ENCODE measurements around the gene ARL15.

ARL15 gene

DNA sequence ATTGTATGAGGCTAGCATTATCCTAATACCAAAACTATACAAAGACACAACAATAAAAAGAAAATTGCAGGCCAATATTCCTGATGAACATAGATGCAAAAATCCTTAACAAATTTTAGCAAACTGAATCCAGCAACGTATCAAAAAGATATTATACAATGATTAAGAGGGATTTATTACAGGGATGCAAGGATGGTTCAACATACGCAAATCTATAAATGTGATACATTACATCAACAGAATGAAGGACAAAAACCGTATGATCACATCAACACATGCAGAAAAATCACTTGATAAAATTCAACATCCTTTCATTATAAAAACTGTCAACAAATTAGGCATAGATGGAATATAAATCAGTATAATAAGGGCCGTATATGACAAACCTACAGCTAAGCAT, 27.1 kb upstream of the ARL15 start:
- no peak overlapping the region for H3K27ac ChIP-seq (ENCODE audit: low read length)
- H3K9ac ChIP-seq (ENCODE audit: low read depth, low read length), result no peak overlapping the region
- H3K27me3 ChIP-seq (ENCODE audit: insufficient read depth, low read length, poor library complexity), result no peaks in the 10 kb centered on the region
- no peaks in the 10 kb centered on the region for H3K4me1 ChIP-seq (ENCODE audit: insufficient read depth, low read length)
- no peak overlapping the region; a peak in 1 of 4 replicates for H3K4me3 ChIP-seq (ENCODE audit: low read depth in 1 of 2, low read length in 2 of 2)
- no peaks in the 10 kb centered on the region for H3K36me3 ChIP-seq (ENCODE audit: insufficient read depth, low read length)
- no peak for DNase-seq
- H2AFZ ChIP-seq (ENCODE audit: low read depth, low read length), result no peak overlapping the region
- H3K4me2 ChIP-seq (ENCODE audit: insufficient read depth, low read length), result no peak overlapping the region
- TF ChIP-seq EZH2 (IDR thresholded peaks at IDR 0.05; ENCODE audit: borderline replicate concordance, low read depth, low read length, severe bottlenecking), result no peak
- TF ChIP-seq, protein P1, sequence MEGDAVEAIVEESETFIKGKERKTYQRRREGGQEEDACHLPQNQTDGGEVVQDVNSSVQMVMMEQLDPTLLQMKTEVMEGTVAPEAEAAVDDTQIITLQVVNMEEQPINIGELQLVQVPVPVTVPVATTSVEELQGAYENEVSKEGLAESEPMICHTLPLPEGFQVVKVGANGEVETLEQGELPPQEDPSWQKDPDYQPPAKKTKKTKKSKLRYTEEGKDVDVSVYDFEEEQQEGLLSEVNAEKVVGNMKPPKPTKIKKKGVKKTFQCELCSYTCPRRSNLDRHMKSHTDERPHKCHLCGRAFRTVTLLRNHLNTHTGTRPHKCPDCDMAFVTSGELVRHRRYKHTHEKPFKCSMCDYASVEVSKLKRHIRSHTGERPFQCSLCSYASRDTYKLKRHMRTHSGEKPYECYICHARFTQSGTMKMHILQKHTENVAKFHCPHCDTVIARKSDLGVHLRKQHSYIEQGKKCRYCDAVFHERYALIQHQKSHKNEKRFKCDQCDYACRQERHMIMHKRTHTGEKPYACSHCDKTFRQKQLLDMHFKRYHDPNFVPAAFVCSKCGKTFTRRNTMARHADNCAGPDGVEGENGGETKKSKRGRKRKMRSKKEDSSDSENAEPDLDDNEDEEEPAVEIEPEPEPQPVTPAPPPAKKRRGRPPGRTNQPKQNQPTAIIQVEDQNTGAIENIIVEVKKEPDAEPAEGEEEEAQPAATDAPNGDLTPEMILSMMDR (IDR thresholded peaks at IDR 0.05; ENCODE audit: borderline replicate concordance, extremely low read depth, low read length, poor library complexity, severe bottlenecking), result no peak
- no peak for ATAC-seq (ENCODE audit: insufficient read depth, low read depth)
- H3K79me2 ChIP-seq (ENCODE audit: insufficient read depth, low read length), result no peaks in the 10 kb centered on the region
- H4K20me1 ChIP-seq (ENCODE audit: insufficient read depth, low read length), result no peaks in the 10 kb centered on the region
- H3K9me3 ChIP-seq (ENCODE audit: insufficient read depth, low read length, severe bottlenecking), result peaks cover 4% of the 10 kb centered on the region

DNA sequence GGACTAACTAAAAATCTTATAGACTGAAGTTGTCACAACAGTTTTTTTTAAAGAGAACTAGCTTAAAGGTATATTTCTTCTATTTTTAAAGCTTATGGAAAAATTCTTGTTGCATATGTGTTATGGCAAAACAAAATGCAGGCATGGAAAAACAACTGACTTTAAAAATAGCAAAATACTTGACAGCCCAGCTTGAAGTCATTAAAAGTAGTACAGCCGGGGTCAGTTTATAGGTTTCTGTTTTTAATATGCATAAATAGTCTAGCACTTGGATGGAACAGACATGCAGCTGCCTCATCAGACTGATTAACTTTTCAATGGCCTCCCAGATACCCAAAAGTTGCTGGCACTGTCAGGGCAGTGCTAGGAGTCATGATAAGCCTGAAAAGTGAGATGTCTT, 22.3 kb upstream of the ARL15 start:
- Histone ChIP-seq H3K27me3 (ENCODE audit: insufficient read depth, low read length, poor library complexity) (no peaks in the 10 kb centered on the region), H4K20me1 (ENCODE audit: insufficient read depth, low read length) (no peaks in the 10 kb centered on the region), H3K36me3 (ENCODE audit: insufficient read depth, low read length) (no peaks in the 10 kb centered on the region), H3K9ac (ENCODE audit: low read depth, low read length) (no peak overlapping the region), H3K4me3 (ENCODE audit: low read depth in 1 of 2, low read length in 2 of 2) (no peak overlapping the region), H3K4me1 (ENCODE audit: insufficient read depth, low read length) (no peaks in the 10 kb centered on the region), H3K4me2 (ENCODE audit: insufficient read depth, low read length) (no peak overlapping the region), H2AFZ (ENCODE audit: low read depth, low read length) (no peak overlapping the region), H3K79me2 (ENCODE audit: insufficient read depth, low read length) (no peaks in the 10 kb centered on the region), H3K27ac (ENCODE audit: low read length) (no peak overlapping the region), H3K9me3 (ENCODE audit: insufficient read depth, low read length, severe bottlenecking) (peaks cover 6% of the 10 kb centered on the region)
- TF ChIP-seq EZH2 (IDR thresholded peaks at IDR 0.05; ENCODE audit: borderline replicate concordance, low read depth, low read length, severe bottlenecking), result no peak
- TF ChIP-seq, protein P1 (IDR thresholded peaks at IDR 0.05; ENCODE audit: borderline replicate concordance, extremely low read depth, low read length, poor library complexity, severe bottlenecking), result no peak
- no peak for DNase-seq
- ATAC-seq (ENCODE audit: insufficient read depth, low read depth), result no peak

DNA sequence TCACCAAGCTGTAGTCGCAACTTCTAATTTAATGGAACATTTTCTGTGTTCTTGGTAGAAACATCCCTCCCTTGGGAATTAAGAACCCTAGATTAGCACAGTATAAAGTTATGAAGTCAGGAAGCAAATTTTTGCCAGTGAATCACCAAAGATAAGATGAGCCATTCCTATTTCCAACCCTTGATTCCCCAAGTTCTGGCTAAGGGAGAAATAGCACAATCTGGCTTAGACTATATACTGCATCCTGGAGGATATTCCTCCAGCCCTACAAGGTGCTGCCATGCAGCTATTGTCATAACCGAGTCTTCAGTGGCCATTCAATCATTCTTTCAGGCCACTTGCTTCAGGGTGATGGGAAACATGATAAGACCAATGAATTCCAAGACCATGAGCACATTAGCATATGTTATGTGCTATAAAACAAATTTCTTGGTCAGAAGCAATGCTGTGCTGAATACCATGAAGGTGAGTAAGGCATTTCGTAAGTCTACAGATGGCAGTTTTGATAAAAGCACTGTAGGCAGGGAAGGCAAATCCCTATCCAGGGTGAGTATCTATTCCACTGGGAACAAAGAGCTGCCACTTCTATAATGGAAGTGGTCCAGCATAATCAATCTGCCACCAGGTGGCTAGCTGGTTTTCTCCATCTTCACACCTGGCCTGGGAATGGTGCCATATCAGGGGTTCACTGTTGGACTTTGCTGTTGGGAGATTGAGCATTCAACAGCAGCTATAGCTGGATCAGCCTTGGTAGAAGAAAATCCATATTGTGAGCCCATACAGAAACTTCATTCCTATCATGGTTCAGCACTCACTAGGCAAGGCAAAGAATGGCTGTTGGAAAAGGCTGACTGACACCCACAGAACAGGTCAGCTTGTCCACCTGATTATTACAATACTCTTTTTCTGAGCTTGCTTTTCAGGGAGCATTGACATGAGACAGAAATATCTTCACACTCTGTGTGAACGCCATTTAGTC, 19.6 kb upstream of the ARL15 start:
- Histone ChIP-seq H3K27ac (ENCODE audit: low read length) (no peak overlapping the region), H3K9ac (ENCODE audit: low read depth, low read length) (no peak overlapping the region), H3K36me3 (ENCODE audit: insufficient read depth, low read length) (no peaks in the 10 kb centered on the region), H4K20me1 (ENCODE audit: insufficient read depth, low read length) (no peaks in the 10 kb centered on the region), H3K4me3 (ENCODE audit: low read depth in 1 of 2, low read length in 2 of 2) (no peak overlapping the region), H3K4me1 (ENCODE audit: insufficient read depth, low read length) (no peaks in the 10 kb centered on the region), H3K9me3 (ENCODE audit: insufficient read depth, low read length, severe bottlenecking) (peaks cover 6% of the 10 kb centered on the region), H3K27me3 (ENCODE audit: insufficient read depth, low read length, poor library complexity) (peaks cover 4% of the 10 kb centered on the region), H3K79me2 (ENCODE audit: insufficient read depth, low read length) (no peaks in the 10 kb centered on the region), H3K4me2 (ENCODE audit: insufficient read depth, low read length) (no peak overlapping the region), H2AFZ (ENCODE audit: low read depth, low read length) (no peak overlapping the region)
- TF ChIP-seq, protein P1 (IDR thresholded peaks at IDR 0.05; ENCODE audit: borderline replicate concordance, extremely low read depth, low read length, poor library complexity, severe bottlenecking), result no peak
- TF ChIP-seq EZH2 (IDR thresholded peaks at IDR 0.05; ENCODE audit: borderline replicate concordance, low read depth, low read length, severe bottlenecking), result no peak
- no peak for DNase-seq
- no peak for ATAC-seq (ENCODE audit: insufficient read depth, low read depth)
